Measurements from ENCODE around the gene SCN9A.

- no peak for TF ChIP-seq POLR2A (IDR thresholded peaks at IDR 0.05)
- TF ChIP-seq CTCF (IDR thresholded peaks at IDR 0.05), result no peak
Measured at GRCh38 chr2:166373105-166373504, 2.6 kb downstream of the SCN9A start.

Measured in adrenal gland (tissue), 5 donors.